WERI-Rb-1 (cell line): Measurements from ENCODE around the gene SLC9A1.

Experiments
- DNase-seq: peaks from one replicate; pipeline ENCODE4 v3.0.0-alpha.2; 2020
- H3K27ac ChIP-seq: fragments of 250-450 bp; sonication (Bioruptor Pico); 2 replicates; pipeline ENCODE4 v1.5.1; 2020; ENCODE audit warnings: mild to moderate bottlenecking, moderate library complexity
- H3K27me3 ChIP-seq: fragments of 250-450 bp; sonication (Bioruptor Pico); 2 replicates; pipeline ENCODE4 v1.5.1; 2021; ENCODE audit warnings: mild to moderate bottlenecking, low read depth, moderate library complexity; ENCODE audit not compliant: insufficient read depth, severe bottlenecking
- H3K36me3 ChIP-seq: fragments of 250-450 bp; sonication (Bioruptor Pico); 2 replicates; pipeline ENCODE4 v1.5.1; 2020; ENCODE audit warnings: mild to moderate bottlenecking, moderate library complexity
- H3K4me3 ChIP-seq: 2 replicates; pipeline ENCODE4 v1.5.1; 2011; ENCODE audit warnings: low read depth, mild to moderate bottlenecking, control low read depth, low read length
- H3K9me3 ChIP-seq: fragments of 250-450 bp; sonication (Bioruptor Pico); 2 replicates; pipeline ENCODE4 v1.5.1; 2021; ENCODE audit warnings: mild to moderate bottlenecking, moderate library complexity; ENCODE audit not compliant: severe bottlenecking
- CTCF ChIP-seq: IDR thresholded peaks from 2 replicates; pipeline ENCODE4 v1.5.1; 2011; ENCODE audit warnings: low read depth, mild to moderate bottlenecking, control low read depth, inconsistent platforms, low read length

SLC9A1 gene

GRCh38 chr1:27099135-27099586 is 55.8 kb downstream of the SLC9A1 start:
- no peak for TF ChIP-seq CTCF

GRCh38 chr1:27098431-27099134 is 56.3 kb downstream of the SLC9A1 start:
- no peaks in the 10 kb centered on the region for H3K36me3 ChIP-seq
- TF ChIP-seq CTCF: no peak
- H3K27me3 ChIP-seq: no peaks in the 10 kb centered on the region
- no peaks in the 10 kb centered on the region for H3K9me3 ChIP-seq
- no peak for DNase-seq
- no peak overlapping the region for H3K4me3 ChIP-seq
- H3K27ac ChIP-seq: peak overlapping the region; percentile 75

More at GRCh38 chr1:27099135-27099586, 55.8 kb downstream of the SLC9A1 start:
- Histone ChIP-seq H3K36me3 (no peaks in the 10 kb centered on the region), H3K9me3 (no peaks in the 10 kb centered on the region), H3K4me3 (no peak overlapping the region), H3K27me3 (no peaks in the 10 kb centered on the region), H3K27ac (peak overlapping the region; percentile 75)
- DNase-seq: peak; percentile 80

- H3K9me3 ChIP-seq: no peaks in the 10 kb centered on the region
- H3K36me3 ChIP-seq: no peaks in the 10 kb centered on the region
- peak; percentile 77 for DNase-seq
- no peak overlapping the region for H3K4me3 ChIP-seq
- peak; percentile 93 for TF ChIP-seq CTCF
- no peak overlapping the region for H3K27ac ChIP-seq
- H3K27me3 ChIP-seq: no peaks in the 10 kb centered on the region
Measured at GRCh38 chr1:27097484-27097917, 57.4 kb downstream of the SLC9A1 start.

GRCh38 chr1:27095576-27095975 is 59.3 kb downstream of the SLC9A1 start:
- Histone ChIP-seq H3K27ac (no peak overlapping the region), H3K9me3 (no peaks in the 10 kb centered on the region), H3K36me3 (no peaks in the 10 kb centered on the region), H3K4me3 (no peak overlapping the region), H3K27me3 (no peaks in the 10 kb centered on the region)
- DNase-seq: no peak
- no peak for TF ChIP-seq CTCF

GRCh38 chr1:27092888-27093287 is 62.0 kb downstream of the SLC9A1 start:
- no peak for DNase-seq
- H3K9me3 ChIP-seq: no peaks in the 10 kb centered on the region

More at GRCh38 chr1:27092888-27093287, 62.0 kb downstream of the SLC9A1 start:
- H3K27me3 ChIP-seq: no peaks in the 10 kb centered on the region
- H3K27ac ChIP-seq: no peak overlapping the region
- no peak overlapping the region for H3K4me3 ChIP-seq
- TF ChIP-seq CTCF: no peak
- no peaks in the 10 kb centered on the region for H3K36me3 ChIP-seq
